ENCODE data around the gene LTBR. TPM values are rescaled to one million over a fixed set of nuclear protein-coding genes. Genes with fewer than 3 reads are reported as not detected.

The LTBR gene
- polyA plus RNA-seq, 2 of the 4 experiments (the other 2 are of a cell fraction) = 57.3 to 110 TPM

DNA sequence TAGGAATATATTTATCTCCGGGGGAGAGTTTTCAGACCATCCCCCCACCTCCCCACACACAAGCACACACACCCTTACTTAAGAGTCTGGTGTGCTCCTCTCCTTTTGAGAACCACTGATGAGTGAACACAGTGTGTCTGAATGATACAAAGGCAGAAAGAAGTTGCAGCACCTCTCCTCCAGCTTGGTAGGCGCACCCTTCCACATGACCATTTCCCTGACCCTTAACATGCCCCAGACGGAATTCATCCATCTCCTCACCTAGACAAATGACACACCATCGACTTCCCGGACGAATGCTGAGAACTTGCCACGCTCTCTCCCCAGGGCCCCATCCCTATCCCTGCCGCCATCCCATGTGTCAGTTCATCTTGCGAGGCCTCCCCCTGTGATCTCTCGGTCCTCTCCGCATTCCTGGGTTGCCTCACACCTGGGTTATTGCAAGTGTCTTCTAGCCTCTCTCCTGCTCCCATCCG, 46.0 kb upstream of the LTBR start:
- no peaks in the 10 kb centered on the region for H3K9me3 ChIP-seq
- no peak for TF ChIP-seq POLR2A (IDR thresholded peaks at IDR 0.05; ENCODE audit: low read length)
- no peak for TF ChIP-seq ZC3H11A (IDR thresholded peaks at IDR 0.05)
- TF ChIP-seq RFX5 (IDR thresholded peaks at IDR 0.05) = no peak
- no peak for TF ChIP-seq FOSB (CRISPR knock-in tag; IDR thresholded peaks at IDR 0.05)
- no peak for TF ChIP-seq JUNB (IDR thresholded peaks at IDR 0.05)
- no peak for TF ChIP-seq KDM1A (IDR thresholded peaks at IDR 0.05; ENCODE audit: low read depth)
- TF ChIP-seq RAD21 (conservative IDR thresholded peaks at IDR 0.05 in 1 of 2, IDR thresholded peaks at IDR 0.05 in 1 of 2) = no peak
- no peak for TF ChIP-seq EP300 (IDR thresholded peaks at IDR 0.05)
- TF ChIP-seq EHF (CRISPR knock-in tag; IDR thresholded peaks at IDR 0.05) = 0 out of 2 replicates have a peak, but pooled peaks have one; percentile 3
- TF ChIP-seq ZNF302 (CRISPR knock-in tag; IDR thresholded peaks at IDR 0.05) = no peak
- TF ChIP-seq, protein P1, sequence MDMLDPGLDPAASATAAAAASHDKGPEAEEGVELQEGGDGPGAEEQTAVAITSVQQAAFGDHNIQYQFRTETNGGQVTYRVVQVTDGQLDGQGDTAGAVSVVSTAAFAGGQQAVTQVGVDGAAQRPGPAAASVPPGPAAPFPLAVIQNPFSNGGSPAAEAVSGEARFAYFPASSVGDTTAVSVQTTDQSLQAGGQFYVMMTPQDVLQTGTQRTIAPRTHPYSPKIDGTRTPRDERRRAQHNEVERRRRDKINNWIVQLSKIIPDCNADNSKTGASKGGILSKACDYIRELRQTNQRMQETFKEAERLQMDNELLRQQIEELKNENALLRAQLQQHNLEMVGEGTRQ (IDR thresholded peaks at IDR 0.05) = no peak
- TF ChIP-seq BHLHE40 (IDR thresholded peaks at IDR 0.05; ENCODE audit: low read depth, low read length) = no peak
- no peak for TF ChIP-seq SMC3 (IDR thresholded peaks at IDR 0.05)
- TF ChIP-seq CBX8 (IDR thresholded peaks at IDR 0.05) = no peak
- TF ChIP-seq, protein P2, sequence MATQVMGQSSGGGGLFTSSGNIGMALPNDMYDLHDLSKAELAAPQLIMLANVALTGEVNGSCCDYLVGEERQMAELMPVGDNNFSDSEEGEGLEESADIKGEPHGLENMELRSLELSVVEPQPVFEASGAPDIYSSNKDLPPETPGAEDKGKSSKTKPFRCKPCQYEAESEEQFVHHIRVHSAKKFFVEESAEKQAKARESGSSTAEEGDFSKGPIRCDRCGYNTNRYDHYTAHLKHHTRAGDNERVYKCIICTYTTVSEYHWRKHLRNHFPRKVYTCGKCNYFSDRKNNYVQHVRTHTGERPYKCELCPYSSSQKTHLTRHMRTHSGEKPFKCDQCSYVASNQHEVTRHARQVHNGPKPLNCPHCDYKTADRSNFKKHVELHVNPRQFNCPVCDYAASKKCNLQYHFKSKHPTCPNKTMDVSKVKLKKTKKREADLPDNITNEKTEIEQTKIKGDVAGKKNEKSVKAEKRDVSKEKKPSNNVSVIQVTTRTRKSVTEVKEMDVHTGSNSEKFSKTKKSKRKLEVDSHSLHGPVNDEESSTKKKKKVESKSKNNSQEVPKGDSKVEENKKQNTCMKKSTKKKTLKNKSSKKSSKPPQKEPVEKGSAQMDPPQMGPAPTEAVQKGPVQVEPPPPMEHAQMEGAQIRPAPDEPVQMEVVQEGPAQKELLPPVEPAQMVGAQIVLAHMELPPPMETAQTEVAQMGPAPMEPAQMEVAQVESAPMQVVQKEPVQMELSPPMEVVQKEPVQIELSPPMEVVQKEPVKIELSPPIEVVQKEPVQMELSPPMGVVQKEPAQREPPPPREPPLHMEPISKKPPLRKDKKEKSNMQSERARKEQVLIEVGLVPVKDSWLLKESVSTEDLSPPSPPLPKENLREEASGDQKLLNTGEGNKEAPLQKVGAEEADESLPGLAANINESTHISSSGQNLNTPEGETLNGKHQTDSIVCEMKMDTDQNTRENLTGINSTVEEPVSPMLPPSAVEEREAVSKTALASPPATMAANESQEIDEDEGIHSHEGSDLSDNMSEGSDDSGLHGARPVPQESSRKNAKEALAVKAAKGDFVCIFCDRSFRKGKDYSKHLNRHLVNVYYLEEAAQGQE (IDR thresholded peaks at IDR 0.05) = no peak
- TF ChIP-seq MYC (IDR thresholded peaks at IDR 0.05; ENCODE audit: borderline replicate concordance, low read length) = no peak
- TF ChIP-seq, protein P3, sequence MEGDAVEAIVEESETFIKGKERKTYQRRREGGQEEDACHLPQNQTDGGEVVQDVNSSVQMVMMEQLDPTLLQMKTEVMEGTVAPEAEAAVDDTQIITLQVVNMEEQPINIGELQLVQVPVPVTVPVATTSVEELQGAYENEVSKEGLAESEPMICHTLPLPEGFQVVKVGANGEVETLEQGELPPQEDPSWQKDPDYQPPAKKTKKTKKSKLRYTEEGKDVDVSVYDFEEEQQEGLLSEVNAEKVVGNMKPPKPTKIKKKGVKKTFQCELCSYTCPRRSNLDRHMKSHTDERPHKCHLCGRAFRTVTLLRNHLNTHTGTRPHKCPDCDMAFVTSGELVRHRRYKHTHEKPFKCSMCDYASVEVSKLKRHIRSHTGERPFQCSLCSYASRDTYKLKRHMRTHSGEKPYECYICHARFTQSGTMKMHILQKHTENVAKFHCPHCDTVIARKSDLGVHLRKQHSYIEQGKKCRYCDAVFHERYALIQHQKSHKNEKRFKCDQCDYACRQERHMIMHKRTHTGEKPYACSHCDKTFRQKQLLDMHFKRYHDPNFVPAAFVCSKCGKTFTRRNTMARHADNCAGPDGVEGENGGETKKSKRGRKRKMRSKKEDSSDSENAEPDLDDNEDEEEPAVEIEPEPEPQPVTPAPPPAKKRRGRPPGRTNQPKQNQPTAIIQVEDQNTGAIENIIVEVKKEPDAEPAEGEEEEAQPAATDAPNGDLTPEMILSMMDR (IDR thresholded peaks at IDR 0.05) = no peak
- no peak for TF ChIP-seq ZFP36 (IDR thresholded peaks at IDR 0.05; ENCODE audit: borderline replicate concordance, partially characterized antibody)
- 0 out of 2 replicates have a peak, but pooled peaks have one; percentile 56 for TF ChIP-seq POLR2AphosphoS2 (conservative IDR thresholded peaks at IDR 0.05; ENCODE audit: low read length)
- no peak for TF ChIP-seq KDM5A (IDR thresholded peaks at IDR 0.05)
- no peak for TF ChIP-seq FOSL2 (IDR thresholded peaks at IDR 0.05)
- TF ChIP-seq FOSL2 (CRISPR knock-in tag; IDR thresholded peaks at IDR 0.05) = no peak
- TF ChIP-seq CHD2 (IDR thresholded peaks at IDR 0.05; ENCODE audit: low read length, partially characterized antibody) = no peak
- TF ChIP-seq SREBF2 (IDR thresholded peaks at IDR 0.05) = no peak
- TF ChIP-seq CEBPB (IDR thresholded peaks at IDR 0.05) = peak in 1 of 2 experiments; percentile 23; a peak in 1 of 4 replicates
- TF ChIP-seq GATA3 (IDR thresholded peaks at IDR 0.05; ENCODE audit: borderline replicate concordance) = no peak
- TF ChIP-seq HOXB5 (CRISPR knock-in tag; IDR thresholded peaks at IDR 0.05) = no peak
- TF ChIP-seq, protein P4, sequence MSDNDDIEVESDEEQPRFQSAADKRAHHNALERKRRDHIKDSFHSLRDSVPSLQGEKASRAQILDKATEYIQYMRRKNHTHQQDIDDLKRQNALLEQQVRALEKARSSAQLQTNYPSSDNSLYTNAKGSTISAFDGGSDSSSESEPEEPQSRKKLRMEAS (IDR thresholded peaks at IDR 0.05) = peak; percentile 83
- TF ChIP-seq, protein P5, sequence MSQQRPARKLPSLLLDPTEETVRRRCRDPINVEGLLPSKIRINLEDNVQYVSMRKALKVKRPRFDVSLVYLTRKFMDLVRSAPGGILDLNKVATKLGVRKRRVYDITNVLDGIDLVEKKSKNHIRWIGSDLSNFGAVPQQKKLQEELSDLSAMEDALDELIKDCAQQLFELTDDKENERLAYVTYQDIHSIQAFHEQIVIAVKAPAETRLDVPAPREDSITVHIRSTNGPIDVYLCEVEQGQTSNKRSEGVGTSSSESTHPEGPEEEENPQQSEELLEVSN (IDR thresholded peaks at IDR 0.05; ENCODE audit: borderline replicate concordance, low read depth) = peak; percentile 36; the same call in 1 of the 2 replicates
- ChIA-PET CTCF (interaction anchor here (1.6 to 29.7 kb wide), 7 partner anchors 11 to 128 kb away, joined by 3 to 705 read pairs (median 18); partner anchors contain the start of genes LTBR and SCNN1A), POLR2A (interaction anchor here (2.7 to 10.1 kb wide), 4 partner anchors 25 to 45 kb away, joined by 21 to 141 read pairs (median 57); partner anchors contain the start of genes LTBR and SCNN1A)
- H3K4me2 ChIP-seq = peak overlapping the region; percentile 92
- H3K27ac ChIP-seq = peak overlapping the region; percentile 95 to 98
- H3K4me3 ChIP-seq = peak overlapping the region; percentile 91
- 4% methylated on average over 12 of the region's 12 CpGs for WGBS (ENCODE audit: missing lambda C conversion rate)
- DNase-seq (ENCODE audit: low read depth in 1 of 2, low spot score in 1 of 2) (peak in 1 of 2 experiments; percentile 83), FAIRE-seq (no peak), ATAC-seq (no peak)
- H3K4me1 ChIP-seq = peaks cover 67% of the 10 kb centered on the region

Measured in A549 (cell line).